Occipital lobe (tissue), 2 donors: ENCODE measurements around the gene MAP1LC3B. TPM values are rescaled to one million over a fixed set of nuclear protein-coding genes. Genes with fewer than 3 reads are reported as not detected.

Experiments used
- DNase-seq: peaks from one replicate; lab custom pipeline; 2025; lab: John Stamatoyannopoulos, UW
- total RNA-seq: library from RNA; depleted of rRNA; stranded (reverse); fragments of >200 nt; gene quantifications from one replicate; pipeline ENCODE4 v1.2.3, GENCODE V29; 2014

Gene MAP1LC3B
- total RNA-seq, 1 donor from 2014 or later = 18.2 TPM

DNA sequence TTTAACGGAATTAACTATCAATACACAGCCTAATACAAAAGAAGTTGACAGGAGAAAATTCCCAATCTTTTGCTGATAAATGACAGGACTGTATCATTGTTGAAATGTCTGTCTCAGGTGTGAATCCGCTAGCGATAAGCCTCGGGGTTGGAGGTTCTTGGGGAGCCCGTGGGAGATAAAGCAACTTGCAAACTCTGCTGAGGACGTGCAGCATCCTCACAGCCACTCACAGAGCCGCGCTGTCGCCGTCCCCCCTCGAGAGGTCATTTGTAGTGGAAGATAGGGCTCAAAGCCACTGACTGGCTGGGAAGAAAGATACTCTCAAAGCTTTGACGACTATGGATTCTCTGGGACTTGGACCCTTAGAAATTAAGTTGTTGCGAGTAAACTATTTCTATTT lies 17.0 kb downstream of the MAP1LC3B start:
- no peak for DNase-seq

DNA sequence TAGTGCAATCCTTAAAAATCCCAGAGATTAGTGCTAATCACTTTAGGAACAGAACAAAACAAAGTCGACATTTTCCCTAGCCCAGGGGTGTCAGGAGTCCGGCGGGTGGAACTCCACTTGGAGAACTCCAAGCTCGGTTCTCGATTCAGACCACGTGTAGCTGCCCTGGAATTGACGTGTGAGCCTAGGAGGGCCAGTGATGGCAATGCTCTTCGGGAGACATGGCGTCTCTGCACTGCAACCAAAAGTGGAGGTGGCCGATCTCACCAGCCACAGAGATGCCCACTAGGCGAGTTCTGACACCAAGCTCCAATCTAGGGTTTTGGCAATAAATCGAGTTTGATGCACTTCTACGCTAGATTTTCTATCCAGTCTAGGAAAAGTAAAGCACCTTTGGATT lies 17.6 kb downstream of the MAP1LC3B start:
- no peak for DNase-seq

DNA sequence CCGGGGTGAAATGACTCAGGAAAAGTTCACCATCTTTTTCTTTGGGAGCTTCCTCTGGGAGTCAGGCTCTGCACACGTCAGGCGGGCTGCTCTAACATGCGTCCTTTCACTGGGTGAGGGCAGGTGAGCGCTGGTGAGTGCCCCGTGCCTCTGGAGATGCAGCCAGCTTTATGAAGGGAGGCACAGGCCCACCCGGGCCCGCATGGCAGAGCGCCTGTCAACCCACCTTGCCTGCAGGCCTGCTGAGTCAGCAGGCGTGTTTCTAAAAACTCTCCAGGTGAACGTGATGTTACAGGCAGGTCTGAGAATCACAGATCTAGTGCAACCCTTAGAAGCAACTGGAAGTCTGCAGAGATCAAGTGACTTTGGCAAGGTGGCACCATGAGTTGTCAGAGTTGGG lies 18.4 kb downstream of the MAP1LC3B start:
- no peak for DNase-seq

DNA sequence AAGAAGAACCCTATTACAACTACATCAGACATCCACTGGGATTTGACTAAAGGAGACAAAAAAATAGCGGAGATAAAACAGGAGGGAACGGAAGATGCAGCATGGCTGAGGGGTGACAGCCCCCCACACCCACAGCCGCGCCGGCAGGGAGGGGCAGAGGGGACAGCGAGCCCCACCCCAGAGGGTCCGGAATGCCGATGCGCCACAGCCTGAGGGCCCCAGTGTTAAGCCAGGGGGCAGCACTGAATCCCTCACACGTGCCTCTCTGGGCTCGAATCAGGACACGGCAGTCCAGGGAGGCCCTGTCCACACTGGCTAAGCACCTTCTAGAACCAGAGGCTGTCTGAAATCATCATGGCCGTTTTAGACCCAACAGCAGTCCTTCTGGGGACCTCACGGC lies 18.8 kb downstream of the MAP1LC3B start:
- no peak for DNase-seq

DNA sequence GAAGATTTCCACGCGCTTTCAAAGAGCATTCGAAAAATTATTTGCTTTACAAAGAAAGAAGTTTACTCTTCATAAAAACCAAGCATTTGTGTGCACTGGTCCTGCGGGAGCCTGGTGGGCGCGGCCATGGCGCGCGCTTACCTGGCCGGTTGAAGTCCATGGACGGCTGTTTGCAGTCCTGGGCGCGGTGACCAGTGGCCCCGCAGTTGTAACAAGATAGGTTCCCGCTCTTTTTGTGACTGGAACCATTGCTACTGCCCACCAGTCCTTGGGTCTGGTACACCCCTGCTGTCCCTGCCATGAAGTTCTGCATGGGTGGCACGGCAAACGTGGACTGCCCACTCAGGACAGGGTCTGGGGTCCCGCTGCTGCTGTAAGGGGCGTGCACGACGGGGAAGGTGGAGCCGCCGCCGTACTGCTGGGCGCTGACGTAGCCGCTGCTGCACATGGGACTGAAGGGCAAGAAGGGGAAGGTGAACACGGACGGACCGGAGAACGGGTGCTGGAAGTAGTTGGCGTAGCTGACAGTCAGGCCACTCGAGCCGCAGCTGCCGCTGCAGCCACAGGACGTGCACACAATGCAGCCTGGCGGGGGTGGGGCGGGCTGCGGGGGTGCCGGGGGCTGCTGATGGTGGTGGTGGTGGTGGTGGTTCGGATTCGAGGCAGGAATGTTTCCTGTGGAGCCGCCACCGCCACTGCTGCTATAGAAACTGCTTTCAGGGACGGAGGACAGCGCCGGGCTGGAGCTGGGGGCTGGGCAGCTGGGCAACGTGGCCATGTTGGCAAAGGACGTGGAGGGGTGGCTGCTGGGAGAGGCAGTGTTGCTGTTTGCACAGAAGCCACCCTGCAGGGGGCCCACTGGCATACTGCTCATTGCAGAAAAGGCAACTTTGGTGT lies 19.5 kb downstream of the MAP1LC3B start:
- no peak for DNase-seq

DNA sequence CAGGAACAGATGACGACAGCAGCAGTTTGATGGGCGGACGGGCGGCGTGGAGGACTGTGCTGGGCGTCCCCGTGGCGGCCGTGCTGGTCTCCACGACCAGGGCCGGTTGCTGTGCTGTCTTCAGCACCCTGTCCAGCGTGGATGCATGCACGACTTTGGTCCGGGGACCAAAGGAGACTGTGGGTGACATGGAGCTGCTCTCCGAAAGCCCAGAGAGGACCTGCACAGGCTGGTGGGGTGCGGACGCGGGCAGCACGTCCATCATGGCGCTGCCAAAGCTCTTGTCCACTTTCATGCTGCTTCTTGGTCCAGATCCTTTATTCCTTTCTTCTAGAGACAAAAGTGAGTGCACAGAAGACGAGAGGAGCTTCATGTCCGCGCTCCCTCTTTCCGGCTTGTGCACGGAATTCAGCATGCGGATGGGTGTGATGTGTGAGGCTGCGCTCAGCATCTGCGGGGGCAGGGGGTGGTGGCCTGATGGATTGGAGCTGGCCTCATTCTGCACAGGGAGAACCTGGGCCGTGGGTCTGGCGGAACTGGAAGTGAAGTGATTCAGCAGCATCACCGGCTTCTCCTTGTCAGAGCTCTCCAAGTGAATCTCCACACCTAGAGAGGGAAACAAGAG lies 20.3 kb downstream of the MAP1LC3B start:
- DNase-seq = no peak

DNA sequence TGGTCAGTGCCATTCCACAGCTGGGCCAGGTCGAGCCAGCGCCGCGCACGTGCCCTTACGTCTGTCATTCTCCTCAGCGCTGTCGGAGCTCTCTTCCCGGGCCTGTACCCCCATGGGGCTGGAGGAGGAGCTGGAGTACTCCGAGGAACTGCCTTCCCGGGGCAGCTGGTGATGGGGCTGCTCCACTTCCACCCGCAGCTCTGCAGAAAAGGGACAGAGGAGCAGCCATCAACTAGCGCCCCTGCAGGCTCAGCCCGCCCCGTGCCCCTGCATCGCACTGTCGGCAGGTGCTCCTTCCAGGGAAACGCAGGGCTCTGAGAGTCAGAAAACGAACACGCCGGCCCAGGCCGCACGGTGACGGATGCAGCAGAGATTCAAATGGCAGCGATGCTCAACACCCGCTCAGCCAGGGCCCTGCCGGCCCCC lies 20.9 kb downstream of the MAP1LC3B start:
- no peak for DNase-seq

DNA sequence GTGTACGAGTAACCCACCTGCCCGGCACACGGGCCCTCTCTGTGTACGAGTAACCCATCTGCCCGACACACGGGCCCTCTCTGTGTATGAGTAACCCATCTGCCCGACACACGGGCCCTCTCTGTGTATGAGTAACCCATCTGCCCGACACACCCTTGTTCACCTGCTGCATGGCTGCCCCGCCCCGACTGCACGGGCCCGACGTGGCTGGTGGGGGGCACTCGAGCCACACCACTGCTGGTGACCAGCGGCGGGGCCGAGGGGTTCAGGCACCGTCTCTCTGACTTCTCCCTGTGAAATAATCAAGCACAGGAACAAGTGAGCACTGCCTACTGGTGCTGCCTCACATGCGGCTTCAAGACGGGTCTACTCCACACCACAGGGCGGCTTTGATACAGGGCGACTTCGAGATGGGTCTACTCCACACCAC lies 22.1 kb downstream of the MAP1LC3B start:
- no peak for DNase-seq

DNA sequence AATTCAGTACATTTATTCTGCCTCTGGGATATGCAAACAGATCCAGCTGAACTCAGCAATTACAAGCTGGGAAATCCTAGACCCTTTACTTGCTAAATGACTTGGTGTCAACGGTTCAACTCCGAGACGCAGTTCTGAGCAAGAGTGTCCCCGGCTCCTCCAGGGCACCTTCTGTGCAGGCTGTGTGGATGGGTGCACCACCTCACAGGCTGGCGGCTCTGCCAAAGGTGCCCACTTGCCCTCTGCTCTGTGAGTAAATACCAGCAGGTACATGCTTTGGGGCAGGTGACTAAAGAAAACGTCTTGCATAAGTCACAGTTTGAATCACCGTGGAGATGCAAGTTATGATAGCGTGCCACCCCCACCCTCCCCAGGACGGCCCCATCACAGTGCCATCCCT lies 23.3 kb downstream of the MAP1LC3B start:
- DNase-seq = no peak

DNA sequence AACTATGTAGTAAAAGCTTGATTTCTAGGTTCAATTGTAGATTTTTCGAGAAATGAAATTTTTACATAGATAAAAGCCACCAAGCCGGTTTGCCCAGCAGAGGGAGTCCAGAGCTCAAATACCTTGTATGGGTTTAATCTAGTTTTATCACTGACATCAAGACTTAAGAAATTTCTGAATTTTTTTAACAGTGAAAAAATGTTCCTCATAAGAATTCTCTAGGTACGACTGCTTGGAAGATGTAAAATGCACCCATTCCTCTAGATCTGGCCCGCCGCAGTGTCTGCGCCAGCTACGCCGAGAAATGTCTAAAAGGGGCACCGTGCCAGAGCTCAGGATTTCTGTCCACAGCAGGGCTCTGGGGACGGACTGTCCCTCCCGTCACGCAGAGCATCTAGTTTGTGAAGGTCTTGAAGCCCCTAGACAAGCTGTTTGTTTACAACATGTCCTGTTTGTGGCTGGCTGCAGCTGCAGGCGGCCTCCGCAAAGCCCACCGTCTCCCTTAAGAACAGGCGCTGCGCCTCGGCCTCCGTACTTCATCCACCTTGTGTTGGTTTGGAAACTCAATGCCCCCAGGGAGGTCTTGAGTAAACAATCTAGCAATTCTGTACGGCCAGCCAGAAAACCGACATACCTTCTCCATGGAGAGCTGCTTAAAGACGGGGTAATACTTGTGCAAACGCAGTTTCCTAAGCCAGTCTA lies 24.8 kb downstream of the MAP1LC3B start:
- no peak for DNase-seq

DNA sequence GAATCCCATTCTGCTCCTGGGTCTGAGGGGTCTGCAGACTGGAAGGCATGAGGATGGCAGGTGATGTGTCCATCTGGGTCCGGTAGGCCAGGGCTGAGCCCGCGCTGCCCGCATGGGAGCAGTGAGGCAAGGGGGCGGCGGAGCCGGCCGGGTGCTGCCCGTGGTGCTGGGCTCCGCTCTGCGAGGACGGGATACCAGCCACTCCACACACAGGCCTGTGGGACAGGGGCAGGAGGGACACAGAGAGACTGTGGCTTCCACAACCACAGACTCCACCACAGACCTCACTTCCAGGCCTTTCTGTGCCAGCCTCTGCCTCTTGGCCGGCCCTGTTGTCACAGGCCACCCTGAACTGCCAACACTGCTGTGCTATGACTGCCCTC lies 25.4 kb downstream of the MAP1LC3B start:
- DNase-seq = no peak

DNA sequence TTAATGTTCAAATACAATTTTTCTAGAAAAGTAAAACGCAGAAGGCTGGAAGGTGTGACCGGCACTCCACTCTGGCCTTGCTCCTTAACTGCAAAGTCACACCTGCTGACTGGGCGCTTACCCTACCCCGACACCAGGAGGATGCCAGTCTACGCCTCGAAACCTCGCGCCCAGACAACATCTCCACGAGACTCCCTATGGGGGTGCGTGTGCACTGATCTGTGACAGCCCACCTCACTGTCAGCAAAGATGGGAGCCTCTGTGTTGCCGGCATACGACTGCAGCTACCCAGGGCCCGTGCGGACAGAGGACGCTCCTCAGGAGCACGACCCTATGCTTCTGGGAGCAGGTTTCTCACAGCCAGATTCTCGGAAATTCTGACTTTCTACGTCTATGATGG lies 26.1 kb downstream of the MAP1LC3B start:
- DNase-seq = no peak

DNA sequence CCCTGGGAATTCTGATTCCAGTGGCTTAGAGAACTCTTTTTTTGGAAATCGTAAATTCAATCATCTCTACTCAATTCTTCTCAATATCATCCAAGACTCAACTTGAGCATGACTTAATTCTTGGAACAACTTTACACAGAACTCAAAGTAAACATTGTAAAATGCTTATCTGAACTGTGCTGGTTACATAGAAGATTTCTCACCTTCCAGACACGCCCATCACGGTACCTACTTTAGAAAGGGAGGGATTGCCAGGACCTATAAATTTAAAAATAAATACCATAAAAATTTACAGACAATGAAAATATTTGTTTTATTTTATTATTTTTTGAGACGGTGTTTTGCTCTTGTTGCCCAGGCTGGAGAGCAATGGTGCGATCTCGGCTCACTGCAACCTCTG lies 26.5 kb downstream of the MAP1LC3B start:
- DNase-seq = no peak

DNA sequence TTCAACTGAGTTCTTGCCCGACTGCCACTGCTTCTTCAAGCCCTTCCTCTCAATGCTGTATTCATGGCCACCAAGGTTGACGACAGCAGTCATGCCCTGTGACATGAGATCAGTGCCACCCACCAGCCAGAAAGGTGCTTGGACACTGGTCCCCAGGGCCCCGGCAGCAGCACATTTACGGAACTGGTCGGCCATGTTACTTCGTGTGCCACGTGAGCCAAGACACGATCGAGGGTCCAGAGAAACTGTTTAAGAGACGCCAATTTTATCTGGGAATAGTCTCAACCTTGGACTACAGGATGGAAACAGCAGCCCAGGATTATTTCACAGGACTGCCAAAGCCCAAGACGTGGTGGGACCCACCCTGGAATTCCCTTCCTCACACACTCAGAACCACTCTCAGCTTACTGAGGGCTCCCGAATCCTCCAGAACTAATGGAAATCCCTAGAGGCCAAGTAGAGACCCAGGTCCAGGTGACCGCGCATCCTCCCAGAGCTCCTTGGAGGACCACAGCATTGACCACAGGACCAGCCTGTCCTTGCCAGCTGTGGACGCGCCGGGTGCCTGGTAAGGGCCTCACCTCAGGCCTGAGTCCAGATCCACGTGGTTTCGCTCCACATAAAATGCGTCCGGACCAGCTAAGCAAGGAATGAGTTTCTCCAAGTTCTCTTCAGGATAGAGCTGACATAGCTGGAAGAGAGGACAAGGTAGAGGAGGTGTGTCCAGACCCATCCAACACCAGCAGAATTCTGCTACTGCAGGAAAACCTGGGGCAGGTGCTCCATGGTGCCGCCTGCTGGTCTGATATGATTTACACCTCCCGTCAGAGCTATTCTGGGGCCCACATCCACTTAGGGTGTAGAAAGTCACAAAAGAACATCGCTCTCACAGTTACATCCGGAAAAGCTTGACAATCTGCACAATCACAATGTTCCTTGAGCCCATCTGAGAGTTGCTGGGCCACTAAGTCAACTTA lies 28.2 kb downstream of the MAP1LC3B start:
- no peak for DNase-seq

DNA sequence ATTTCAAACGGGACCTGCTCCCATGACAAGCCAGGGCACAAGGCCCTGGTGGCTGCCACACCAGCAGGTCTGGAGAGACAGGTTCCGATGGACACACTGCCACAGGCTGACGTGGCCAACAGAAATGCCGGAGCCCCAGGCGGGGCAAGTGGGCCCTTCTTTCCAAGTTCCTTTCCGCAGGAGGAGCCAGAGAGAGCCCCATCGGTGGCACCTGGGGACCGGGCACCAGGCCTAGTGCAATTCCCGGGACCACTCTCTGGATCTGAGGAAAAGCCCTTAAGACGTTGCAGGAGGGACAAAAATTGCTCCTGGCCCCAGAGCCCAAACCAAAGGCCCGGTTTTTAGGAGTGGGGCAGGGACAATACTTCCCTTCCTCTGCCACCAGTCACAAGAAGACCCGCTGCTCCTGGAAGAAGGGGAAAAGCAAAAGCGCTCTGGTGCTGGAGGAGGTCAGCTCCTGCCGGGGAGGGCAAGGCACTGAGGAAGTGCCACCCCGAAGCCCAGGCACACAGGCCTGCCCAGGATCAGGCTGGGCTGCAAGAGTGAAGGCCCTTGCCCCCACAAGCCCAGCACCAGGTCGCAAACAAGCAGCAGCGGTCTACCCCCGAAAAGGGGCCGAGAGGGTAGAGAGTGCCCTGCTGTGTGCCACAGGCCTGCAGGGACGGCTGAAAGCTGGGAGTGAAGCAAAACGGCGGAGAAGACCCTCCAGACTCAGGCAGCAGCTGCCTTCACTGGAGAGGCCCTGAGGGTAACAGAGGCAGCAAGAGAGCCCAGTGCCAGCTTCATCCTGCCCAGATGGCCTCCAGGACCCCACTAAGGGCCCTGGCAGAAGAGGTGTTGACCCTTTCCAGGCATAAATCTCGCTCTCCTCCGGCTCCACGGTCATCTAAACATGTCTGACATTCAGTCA lies 29.1 kb downstream of the MAP1LC3B start:
- no peak for DNase-seq

DNA sequence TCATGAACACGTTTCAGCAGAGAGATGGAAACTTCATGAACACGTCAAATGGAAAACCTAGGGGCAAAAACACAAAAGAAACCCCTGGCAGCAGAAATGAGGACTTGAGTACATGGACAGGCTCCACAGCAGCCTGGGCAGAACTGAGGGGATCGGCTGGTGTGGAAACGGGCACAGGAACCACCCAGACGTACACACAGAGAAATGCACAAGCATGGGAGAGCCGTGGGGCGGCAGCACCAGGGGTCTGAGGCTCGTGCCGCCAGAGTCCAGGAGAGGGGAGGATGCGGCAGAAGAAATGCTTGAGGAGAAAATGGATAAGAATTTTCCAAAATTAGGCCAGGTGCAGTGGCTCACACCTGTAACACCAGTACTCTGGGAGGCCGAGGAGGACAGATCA lies 30.0 kb downstream of the MAP1LC3B start:
- DNase-seq = no peak

DNA sequence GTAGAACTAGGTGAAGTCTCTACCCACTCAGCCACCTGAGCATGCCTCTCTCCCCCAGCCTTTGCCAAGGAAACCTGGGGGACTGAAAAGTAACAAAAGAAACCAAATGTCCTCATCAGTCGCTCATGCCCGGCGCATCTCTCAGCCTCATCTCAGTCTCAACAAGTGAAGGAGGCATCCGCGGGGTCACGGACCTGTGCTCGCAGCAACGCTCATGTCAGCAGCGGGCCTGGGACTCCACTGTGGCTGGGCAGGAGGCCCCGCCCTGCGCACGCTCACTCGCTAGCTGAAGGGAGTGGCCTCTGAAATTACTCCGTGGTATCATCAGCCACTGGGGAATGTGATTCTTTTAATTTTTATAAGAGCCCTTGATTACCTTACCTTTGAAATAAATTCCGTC lies 31.3 kb downstream of the MAP1LC3B start:
- no peak for DNase-seq

DNA sequence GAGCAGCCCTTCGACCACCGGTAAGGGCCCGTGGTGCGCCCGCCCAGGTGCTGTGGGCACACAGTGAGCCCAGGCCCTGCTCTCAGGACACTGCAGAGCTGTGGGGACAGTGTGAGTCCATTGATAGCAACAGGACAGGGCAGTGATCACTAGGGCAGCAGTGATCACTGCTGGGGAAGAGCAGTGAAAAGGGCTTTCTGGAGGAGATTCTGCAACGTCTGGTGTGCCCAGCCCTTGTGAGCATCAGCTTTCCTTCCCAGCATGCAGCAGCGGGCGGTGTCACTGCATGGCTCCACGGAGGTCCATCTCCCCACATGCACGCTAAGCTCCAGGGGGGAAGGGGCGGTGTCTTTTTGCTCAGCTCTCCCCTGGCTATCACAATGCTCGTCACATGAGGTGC lies 32.1 kb downstream of the MAP1LC3B start:
- DNase-seq = no peak

DNA sequence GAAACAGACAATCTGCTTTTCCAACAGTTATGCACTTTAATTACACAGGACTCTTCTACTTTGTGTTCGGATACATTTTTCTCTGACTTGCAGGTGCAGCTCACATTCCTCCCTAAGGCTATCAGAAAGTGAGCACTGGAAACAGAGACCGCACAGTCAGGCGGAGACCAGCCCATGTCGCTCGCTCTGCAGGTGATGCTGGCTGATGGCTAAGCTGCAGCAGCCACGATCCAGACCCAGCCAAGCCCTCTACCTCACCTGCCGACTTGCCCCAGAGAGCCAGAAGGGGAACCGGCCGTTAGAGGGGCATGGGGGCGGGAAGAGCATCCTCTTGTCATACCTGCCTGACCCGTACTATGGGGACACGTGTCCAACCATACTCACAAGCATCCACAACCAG lies 33.8 kb downstream of the MAP1LC3B start:
- DNase-seq = no peak
